Tibial artery (tissue), 4 donors: Measurements from ENCODE around the gene ALKBH2.
A peak's percentile ranks its signal among the peaks of the same experiment; 100 is the strongest.

ENCODE experiments used
- DNase-seq, 2 donors: peaks; one replicate each; pipeline ENCODE4 v3.0.0-alpha.2; 2019
- H3K27ac ChIP-seq, 2 donors: fragments of 200-600 bp; sonication (generic) in 1 of 2; 1 replicate in 1 of 2; 2 replicates in 1 of 2; pipeline ENCODE4 v1.5.1; 2018 to 2019; ENCODE audit warnings: mild to moderate bottlenecking in 1 of 2
- H3K27me3 ChIP-seq, 2 donors: fragments of 200-600 bp; sonication (generic) in 1 of 2; one replicate each; pipeline versions ENCODE4 v1.5.1 to v1.6.0; 2016 to 2019
- H3K36me3 ChIP-seq, 3 donors: fragments of 200-600 bp; sonication (generic) in 2 of 3; one replicate each; pipeline ENCODE4 v1.5.1; 2016 to 2019; ENCODE audit warnings: mild to moderate bottlenecking in 2 of 3
- H3K4me1 ChIP-seq, 4 donors: fragments of 200-600 bp; sonication (generic) in 2 of 4; 1 replicate in 3 of 4; 2 replicates in 1 of 4; pipeline ENCODE4 v1.5.1; 2016 to 2019
- H3K4me3 ChIP-seq, 2 donors: fragments of 200-600 bp; sonication (generic) in 1 of 2; 1 replicate in 1 of 2; 2 replicates in 1 of 2; pipeline ENCODE4 v1.5.1; 2018 to 2019; ENCODE audit warnings: mild to moderate bottlenecking in 2 of 2
- H3K9me3 ChIP-seq, 3 donors: fragments of 200-600 bp; sonication (generic) in 1 of 3; one replicate each; pipeline ENCODE4 v1.5.1; 2016 to 2019
- intact Hi-C: fragments of 100-400 bp; cut with DNase I; formaldehyde crosslinking; loops from one replicate; pipeline ENCODE4 v1.15.0; 2023; ENCODE audit warnings: low total_unique reads
- TF ChIP-seq, protein P1 (sequence below), 2 experiments: fragments of 200-600 bp in 1 of 2; fragments of 450-650 bp in 1 of 2; IDR thresholded peaks; one replicate each; pipeline ENCODE4 v1.5.1; 2017 to 2019; ENCODE audit warnings: antibody characterized with exemption in 2 of 2, mild to moderate bottlenecking in 1 of 2, moderate library complexity in 1 of 2

The ALKBH2 gene

GRCh38 chr12:109126784-109127183 lies 33.5 kb upstream of the ALKBH2 start:
- peak in 1 of 2 donors; percentile 7 for DNase-seq

GRCh38 chr12:109125791-109126190 lies 32.5 kb upstream of the ALKBH2 start:
- no peak overlapping the region for H3K4me3 ChIP-seq
- H3K27ac ChIP-seq: no peak overlapping the region
- H3K36me3 ChIP-seq: peaks cover 0 to 8% (median 0%) of the 10 kb centered on the region in 3 donors
- DNase-seq: no peak
- TF ChIP-seq, protein P1, sequence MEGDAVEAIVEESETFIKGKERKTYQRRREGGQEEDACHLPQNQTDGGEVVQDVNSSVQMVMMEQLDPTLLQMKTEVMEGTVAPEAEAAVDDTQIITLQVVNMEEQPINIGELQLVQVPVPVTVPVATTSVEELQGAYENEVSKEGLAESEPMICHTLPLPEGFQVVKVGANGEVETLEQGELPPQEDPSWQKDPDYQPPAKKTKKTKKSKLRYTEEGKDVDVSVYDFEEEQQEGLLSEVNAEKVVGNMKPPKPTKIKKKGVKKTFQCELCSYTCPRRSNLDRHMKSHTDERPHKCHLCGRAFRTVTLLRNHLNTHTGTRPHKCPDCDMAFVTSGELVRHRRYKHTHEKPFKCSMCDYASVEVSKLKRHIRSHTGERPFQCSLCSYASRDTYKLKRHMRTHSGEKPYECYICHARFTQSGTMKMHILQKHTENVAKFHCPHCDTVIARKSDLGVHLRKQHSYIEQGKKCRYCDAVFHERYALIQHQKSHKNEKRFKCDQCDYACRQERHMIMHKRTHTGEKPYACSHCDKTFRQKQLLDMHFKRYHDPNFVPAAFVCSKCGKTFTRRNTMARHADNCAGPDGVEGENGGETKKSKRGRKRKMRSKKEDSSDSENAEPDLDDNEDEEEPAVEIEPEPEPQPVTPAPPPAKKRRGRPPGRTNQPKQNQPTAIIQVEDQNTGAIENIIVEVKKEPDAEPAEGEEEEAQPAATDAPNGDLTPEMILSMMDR (IDR thresholded peaks at IDR 0.05): no peak
- H3K4me1 ChIP-seq: no peaks in the 10 kb centered on the region
- H3K27me3 ChIP-seq: no peaks in the 10 kb centered on the region
- intact Hi-C loops: no loop called here
- H3K9me3 ChIP-seq: no peaks in the 10 kb centered on the region

More at GRCh38 chr12:109126784-109127183, 33.5 kb upstream of the ALKBH2 start:
- Histone ChIP-seq H3K4me3 (no peak overlapping the region), H3K9me3 (no peaks in the 10 kb centered on the region), H3K27ac (no peak overlapping the region), H3K27me3 (no peaks in the 10 kb centered on the region), H3K36me3 (peaks cover 0 to 8% (median 0%) of the 10 kb centered on the region in 3 donors), H3K4me1 (no peaks in the 10 kb centered on the region)
- TF ChIP-seq, protein P1 (IDR thresholded peaks at IDR 0.05): no peak
- intact Hi-C loops: no loop called here

GRCh38 chr12:109124878-109125648 lies 31.8 kb upstream of the ALKBH2 start:
- no peak for DNase-seq
- Histone ChIP-seq H3K4me3 (no peak overlapping the region), H3K27me3 (no peaks in the 10 kb centered on the region), H3K36me3 (peaks cover 0 to 8% (median 0%) of the 10 kb centered on the region in 3 donors), H3K4me1 (no peaks in the 10 kb centered on the region), H3K27ac (no peak overlapping the region), H3K9me3 (no peaks in the 10 kb centered on the region)
- intact Hi-C loops: no loop called here
- TF ChIP-seq, protein P1 (IDR thresholded peaks at IDR 0.05): no peak

DNA sequence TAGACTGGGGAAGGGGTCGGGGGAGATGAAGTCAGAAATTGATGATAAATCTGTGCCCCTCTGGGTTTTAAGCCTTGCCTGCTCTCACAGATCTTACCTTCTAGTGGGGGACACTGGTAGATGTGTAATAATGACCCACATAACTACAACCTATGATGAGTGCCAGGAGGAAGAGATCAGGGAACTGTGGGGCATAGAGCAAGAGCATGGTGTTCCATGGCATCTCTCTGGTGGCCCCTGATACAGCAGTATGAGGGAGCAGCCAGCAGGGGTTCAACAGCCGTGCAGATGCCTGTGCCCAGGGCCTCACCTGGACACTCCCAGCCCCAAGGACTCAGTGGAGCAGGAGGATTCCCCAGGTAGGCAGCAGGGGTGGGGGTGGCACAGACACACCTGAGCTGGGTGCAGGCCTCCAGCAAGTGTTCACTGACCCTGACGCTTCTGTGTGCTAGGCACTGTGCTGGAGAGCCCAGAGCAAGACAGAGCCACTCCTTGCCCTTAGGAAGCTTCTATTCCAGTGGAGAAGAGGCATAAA lies 28.1 kb upstream of the ALKBH2 start:
- Histone ChIP-seq H3K27me3 (no peaks in the 10 kb centered on the region), H3K4me3 (no peak overlapping the region), H3K9me3 (no peaks in the 10 kb centered on the region), H3K27ac (no peak overlapping the region), H3K4me1 (peaks cover 0 to 10% (median 0%) of the 10 kb centered on the region in 4 donors), H3K36me3 (peaks cover 0 to 7% (median 0%) of the 10 kb centered on the region in 3 donors)
- TF ChIP-seq, protein P1 (IDR thresholded peaks at IDR 0.05): no peak
- DNase-seq: no peak
- intact Hi-C loops: no loop called here

DNA sequence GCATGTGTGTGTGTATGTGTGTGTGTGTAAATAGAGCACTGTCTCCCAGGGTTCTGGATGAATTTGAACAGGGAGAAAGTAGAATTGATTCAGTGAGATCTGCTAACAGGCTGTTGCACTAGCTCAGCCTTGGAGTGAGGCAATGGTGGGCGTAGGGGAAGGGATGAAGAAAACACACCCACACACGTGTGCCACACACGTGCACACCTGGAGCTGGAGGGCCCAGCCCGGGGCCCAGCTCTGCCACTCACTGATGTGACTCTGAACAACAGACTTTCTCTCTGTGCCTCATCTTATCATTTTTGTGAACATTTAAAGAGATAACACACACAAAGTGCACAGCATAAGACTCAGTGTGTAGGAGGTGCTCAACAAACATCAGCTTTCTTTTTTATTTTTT lies 27.3 kb upstream of the ALKBH2 start:
- peak in 1 of 2 donors; percentile 20 for DNase-seq
- no peaks in the 10 kb centered on the region for H3K9me3 ChIP-seq
- no peaks in the 10 kb centered on the region for H3K27me3 ChIP-seq
- no peak overlapping the region for H3K4me3 ChIP-seq
- intact Hi-C loops: no loop called here
- TF ChIP-seq, protein P1 (IDR thresholded peaks at IDR 0.05): no peak
- H3K27ac ChIP-seq: no peak overlapping the region
- no peaks in the 10 kb centered on the region for H3K36me3 ChIP-seq
- H3K4me1 ChIP-seq: peaks cover 0 to 11% (median 0%) of the 10 kb centered on the region in 4 donors
